Heart left ventricle (tissue), 16 donors: Measurements from ENCODE around the gene SLC33A1. TPM values are rescaled to one million over a fixed set of nuclear protein-coding genes. Genes with fewer than 3 reads are reported as not detected.
A peak's percentile ranks its signal among the peaks of the same experiment; 100 is the strongest.

ENCODE experiments used
- ATAC-seq, 4 donors: fragments of 200-7000 bp; cut with Tn5 transposase; one replicate each; pipeline ENCODE4 v1.9.1; 2020 to 2022; ENCODE audit warnings: moderate library complexity in 4 of 4, mild to moderate bottlenecking in 3 of 4, moderate number of reproducible peaks in 1 of 4
- DNase-seq, 5 donors: peaks; one replicate each; pipeline ENCODE4 v3.0.0-alpha.2; 2020
- H3K27ac ChIP-seq, 12 donors: fragments of 200-600 bp; sonication (generic) in 4 of 12; one replicate each; pipeline versions ENCODE4 v1.5.0 to v1.8.0; 2016 to 2022; ENCODE audit warnings: mild to moderate bottlenecking in 2 of 12
- H3K27me3 ChIP-seq, 9 donors: fragments of 200-600 bp; sonication (generic) in 2 of 9; one replicate each; pipeline versions ENCODE4 v1.5.1 to v1.8.0; 2016 to 2022; ENCODE audit warnings: mild to moderate bottlenecking in 3 of 9
- H3K36me3 ChIP-seq, 9 donors: fragments of 200-600 bp; sonication (generic) in 2 of 9; one replicate each; pipeline versions ENCODE4 v1.5.0 to v1.8.0; 2018 to 2022; ENCODE audit warnings: mild to moderate bottlenecking in 2 of 9
- H3K4me1 ChIP-seq, 12 donors: fragments of 200-600 bp; sonication (generic) in 4 of 12; one replicate each; pipeline versions ENCODE4 v1.5.0 to v1.8.0; 2016 to 2022; ENCODE audit warnings: mild to moderate bottlenecking in 3 of 12
- H3K4me3 ChIP-seq, 12 donors: fragments of 200-600 bp; sonication (generic) in 4 of 12; one replicate each; pipeline versions ENCODE4 v1.5.0 to v1.8.0; 2017 to 2022; ENCODE audit warnings: mild to moderate bottlenecking in 9 of 12, moderate library complexity in 4 of 12
- H3K9me3 ChIP-seq, 12 donors: fragments of 200-600 bp; sonication (generic) in 4 of 12; one replicate each; pipeline versions ENCODE4 v1.5.0 to v1.8.0; 2016 to 2022; ENCODE audit warnings: mild to moderate bottlenecking in 1 of 12
- POLR2A ChIP-seq, 2 donors: fragments of 450-650 bp; IDR thresholded peaks; one replicate each; pipeline ENCODE4 v1.6.1; 2017; ENCODE audit warnings: antibody characterized with exemption in 2 of 2, mild to moderate bottlenecking in 2 of 2, moderate library complexity in 2 of 2
- WGBS, 4 donors: extraction: QIAGEN DNeasy Blood & Tissue Kit in 2 of 4; methylation state at CpG; one replicate each; pipeline versions ENCODE4 v1.1.5 to v1.1.7; 2013 to 2018; 5-methylcytosine and 5-hydroxymethylcytosine counted together
- intact Hi-C, 10 donors: fragments of 100-400 bp; cut with DNase I; formaldehyde crosslinking; loops; one replicate each; pipeline versions ENCODE4 v1.11.1 to v1.14.2; 2022
- polyA plus RNA-seq, 2 donors: library from polyadenylated mRNA; stranded (reverse); fragments of 200-250 nt; gene quantifications; one replicate each; pipeline ENCODE4 v1.2.3, GENCODE V29; 2013
- total RNA-seq, 9 donors: library from RNA; depleted of rRNA in 2 of 9; stranded (reverse); fragments of >200 nt in 2 of 9; fragmentation: NEBNext Ultra II Directional in 3 of 9; extraction: Animal tissue kit (Norgen Biotek cat#: 25700) in 3 of 9; gene quantifications; one replicate each; pipeline versions ENCODE4 v1.1.0 to v1.2.4, GENCODE V29; 2016 to 2023
- TF ChIP-seq, protein P1 (sequence below), 12 donors: fragments of 200-600 bp; sonication (generic) in 4 of 12; IDR thresholded peaks; one replicate each; pipeline versions ENCODE4 v1.5.0 to v1.8.0; 2018 to 2022; ENCODE audit warnings: antibody characterized with exemption in 12 of 12, mild to moderate bottlenecking in 5 of 12
- donor health status: ischemic (EF 13 %, LVEDD 7.1; RV severe dilation, severe dysfunction).
- donor health status: healthy with polysubstance abuse.
- donor health status: DM: no; HTN: yes; CAD: no.
- donor health status: DM: no; HTN: no; CAD: no.
- donor health status: ischemic (EF 25% LVEDD 6.9; RV normal size, moderate dysfunction).
- donor health status: ischemic (EF 25% LVEDD 5.7; RV mildly dilated, moderate dysfunction).
- donor health status: healthy.
- donor health status: DM: yes; HTN: yes; CAD: no.
- donor health status: ischemic (EF 35%, LVEDD 5.7; RV mildly dilated, moderate dysfunction).
- donor health status: nonischemic (EF 11% LVEDD 7.7; RV severe dilation, severe dysfunction).
- donor health status: DM: yes; HTN: yes; CAD: no.
- donor health status: PGD.
- donor health status: ischemic (EF 29% LVEDD 5.4; RV normal size, mild dysfunction).
- donor health status: nonischemic (EF 23%, LVEDD 6.1; RV moderate dilation, normal function).

Gene SLC33A1
- total and polyA plus RNA-seq, 11 donors = 4.8 to 30.5 (median 21.6) TPM

- H3K27ac ChIP-seq = no peak overlapping the region
- intact Hi-C loops = loop anchor here in 2 of 10 donors (10.0 kb wide), 2 partner anchors 131 to 1551 kb away; partner anchors contain the start of genes DHX36 (in 1 of the 2) and PLCH1 (in 1 of the 2)
- H3K36me3 ChIP-seq = no peaks in the 10 kb centered on the region
- 43 to 49% (median 45%) methylated on average over 3 of the region's 3 CpGs for WGBS, 4 donors
- DNase-seq (no peak), ATAC-seq (no peak)
- no peak overlapping the region for H3K4me3 ChIP-seq
- H3K27me3 ChIP-seq = no peaks in the 10 kb centered on the region
- no peaks in the 10 kb centered on the region for H3K9me3 ChIP-seq
- TF ChIP-seq POLR2A (IDR thresholded peaks at IDR 0.05) = no peak
- TF ChIP-seq, protein P1, sequence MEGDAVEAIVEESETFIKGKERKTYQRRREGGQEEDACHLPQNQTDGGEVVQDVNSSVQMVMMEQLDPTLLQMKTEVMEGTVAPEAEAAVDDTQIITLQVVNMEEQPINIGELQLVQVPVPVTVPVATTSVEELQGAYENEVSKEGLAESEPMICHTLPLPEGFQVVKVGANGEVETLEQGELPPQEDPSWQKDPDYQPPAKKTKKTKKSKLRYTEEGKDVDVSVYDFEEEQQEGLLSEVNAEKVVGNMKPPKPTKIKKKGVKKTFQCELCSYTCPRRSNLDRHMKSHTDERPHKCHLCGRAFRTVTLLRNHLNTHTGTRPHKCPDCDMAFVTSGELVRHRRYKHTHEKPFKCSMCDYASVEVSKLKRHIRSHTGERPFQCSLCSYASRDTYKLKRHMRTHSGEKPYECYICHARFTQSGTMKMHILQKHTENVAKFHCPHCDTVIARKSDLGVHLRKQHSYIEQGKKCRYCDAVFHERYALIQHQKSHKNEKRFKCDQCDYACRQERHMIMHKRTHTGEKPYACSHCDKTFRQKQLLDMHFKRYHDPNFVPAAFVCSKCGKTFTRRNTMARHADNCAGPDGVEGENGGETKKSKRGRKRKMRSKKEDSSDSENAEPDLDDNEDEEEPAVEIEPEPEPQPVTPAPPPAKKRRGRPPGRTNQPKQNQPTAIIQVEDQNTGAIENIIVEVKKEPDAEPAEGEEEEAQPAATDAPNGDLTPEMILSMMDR (IDR thresholded peaks at IDR 0.05) = no peak
- H3K4me1 ChIP-seq = peaks cover 0 to 28% (median 18%) of the 10 kb centered on the region in 12 donors
Observed at GRCh38 chr3:155876037-155876436, 21.8 kb upstream of the SLC33A1 start.

DNA sequence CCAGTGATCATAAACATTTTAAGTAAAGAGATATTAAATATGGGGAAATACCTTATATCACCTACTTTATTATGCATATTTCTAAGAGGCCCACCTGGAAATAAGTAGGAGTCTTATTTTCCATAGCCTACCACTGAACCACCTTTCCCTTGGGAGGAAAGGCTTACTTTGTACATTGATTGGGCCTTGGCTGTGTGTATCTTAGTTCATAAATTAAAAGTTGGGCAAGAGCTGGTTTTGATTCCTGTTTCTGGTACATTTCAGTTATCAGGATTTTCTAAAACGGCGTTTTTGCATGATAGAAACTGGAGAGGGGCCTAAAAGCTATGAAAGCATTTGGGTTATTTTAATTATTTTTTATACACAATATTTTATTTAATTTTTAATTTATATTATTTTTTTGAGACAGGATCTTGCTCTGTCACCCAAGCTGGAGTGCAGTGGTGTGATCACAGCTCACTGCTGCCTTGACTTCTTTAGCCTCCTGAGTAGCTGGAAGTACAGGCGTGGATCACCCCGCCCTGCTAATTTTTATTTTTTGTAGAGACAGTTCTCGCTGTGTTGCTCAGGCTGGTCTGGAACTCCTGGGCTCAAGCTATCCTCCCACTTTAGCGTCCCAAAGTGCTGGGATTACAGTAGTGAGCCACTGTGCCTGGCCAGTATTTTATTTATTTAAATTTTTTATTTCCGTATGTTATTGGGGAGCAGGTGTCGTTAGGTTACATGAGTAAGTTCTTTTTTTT is 18.8 kb upstream of the SLC33A1 start:
- Histone ChIP-seq H3K9me3 (no peaks in the 10 kb centered on the region), H3K4me1 (peaks cover 0 to 33% (median 24%) of the 10 kb centered on the region in 12 donors), H3K27me3 (no peaks in the 10 kb centered on the region), H3K27ac (peak overlapping the region in 1 of 12 donors; percentile 5), H3K36me3 (no peaks in the 10 kb centered on the region), H3K4me3 (no peak overlapping the region)
- DNase-seq (no peak), ATAC-seq (no peak)
- WGBS, 4 donors = 88 to 89% (median 89%) methylated on average over 8 of the region's 8 CpGs
- intact Hi-C loops = loop anchor here in 2 of 10 donors (5.0 to 10.0 kb wide), 4 partner anchors 66 to 1548 kb away; partner anchors contain the start of genes C3orf33 (in 1 of the 2), DHX36 (in 1 of the 2) and PLCH1 (in 1 of the 2)
- TF ChIP-seq POLR2A (IDR thresholded peaks at IDR 0.05) = no peak
- TF ChIP-seq, protein P1 (IDR thresholded peaks at IDR 0.05) = no peak

GRCh38 chr3:155871746-155872158 is 17.5 kb upstream of the SLC33A1 start:
- no peak for TF ChIP-seq POLR2A (IDR thresholded peaks at IDR 0.05)
- Histone ChIP-seq H3K4me3 (peak overlapping the region; percentile 71 to 100 (median 96)), H3K36me3 (no peaks in the 10 kb centered on the region), H3K9me3 (no peaks in the 10 kb centered on the region), H3K4me1 (peaks cover 0 to 33% (median 24%) of the 10 kb centered on the region in 12 donors), H3K27ac (peak overlapping the region in 11 of 12 donors; percentile 87 to 99 (median 95)), H3K27me3 (no peaks in the 10 kb centered on the region)
- 0 to 1% (median 0%) methylated on average over 18 to 19 of the region's 19 CpGs for WGBS, 4 donors
- no peak for ATAC-seq
- no peak for DNase-seq
- intact Hi-C loops = loop anchor here in 8 of 10 donors (2.0 to 10.0 kb wide), 6 partner anchors 17 to 1547 kb away; partner anchors contain the start of genes C3orf33 (in 4 of the 8), SLC33A1 (in 3 of the 8), DHX36 (in 1 of the 8) and PLCH1 (in 1 of the 8)

DNA sequence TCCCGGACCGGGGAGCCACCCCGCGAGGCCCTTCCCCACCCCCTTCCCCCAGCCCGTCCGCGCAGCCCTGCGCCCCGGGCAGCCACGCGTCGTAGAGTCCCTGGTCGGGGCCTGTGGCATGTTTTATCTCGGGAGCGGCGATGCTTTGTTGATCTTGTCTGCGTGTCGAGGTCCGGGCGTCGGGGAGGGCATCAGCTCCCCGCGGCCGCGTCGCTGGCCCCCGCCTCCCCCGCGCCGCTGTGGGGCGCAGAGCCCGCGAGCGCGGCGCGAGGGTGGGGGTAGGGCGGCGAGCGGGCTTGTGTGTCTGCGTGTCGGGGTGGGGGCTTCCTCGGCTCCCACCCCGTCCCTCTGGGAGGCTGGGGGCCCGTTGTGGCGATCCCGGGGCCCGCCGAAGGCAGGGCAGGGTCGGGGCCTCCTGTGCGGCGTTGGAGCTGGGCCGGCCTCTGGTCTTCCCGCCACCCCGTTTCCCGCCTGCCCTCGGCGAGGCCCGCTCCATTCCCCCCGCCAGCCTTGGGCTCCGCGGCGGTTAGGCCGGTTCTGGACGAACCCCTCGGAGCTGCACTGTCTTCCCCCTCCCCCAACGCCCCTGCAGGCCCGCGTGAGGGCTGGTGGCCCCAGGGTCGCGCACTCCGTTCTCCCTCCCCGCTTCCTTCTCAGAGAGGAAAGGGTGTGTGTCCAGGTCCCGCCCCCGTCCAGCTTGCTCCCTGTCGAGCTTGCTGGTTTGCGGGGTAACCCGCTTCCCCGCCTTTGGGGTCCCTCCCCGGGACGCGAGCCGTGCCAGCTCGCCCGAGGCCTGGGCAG is 16.9 kb upstream of the SLC33A1 start:
- H3K27me3 ChIP-seq = no peaks in the 10 kb centered on the region
- H3K36me3 ChIP-seq = no peaks in the 10 kb centered on the region
- peaks cover 0 to 33% (median 21%) of the 10 kb centered on the region in 12 donors for H3K4me1 ChIP-seq
- TF ChIP-seq, protein P1 (IDR thresholded peaks at IDR 0.05) = no peak
- TF ChIP-seq POLR2A (IDR thresholded peaks at IDR 0.05) = no peak
- ATAC-seq = peak in 3 of 4 donors; percentile 31 to 47 (median 45)
- WGBS, 4 donors = 0 to 1% (median 0%) methylated on average over 31 to 85 of the region's 85 CpGs
- intact Hi-C loops = loop anchor here in 9 of 10 donors (1.0 to 10.0 kb wide), 8 partner anchors 16 to 1546 kb away; partner anchors contain the start of genes SLC33A1 (in 6 of the 9), C3orf33 (in 5 of the 9), DHX36 (in 1 of the 9) and PLCH1 (in 1 of the 9)
- H3K27ac ChIP-seq = peak overlapping the region; percentile 52 to 99 (median 94)
- DNase-seq = peak; percentile 57 to 81 (median 65)
- H3K4me3 ChIP-seq = peak overlapping the region; percentile 71 to 100 (median 96)
- no peaks in the 10 kb centered on the region for H3K9me3 ChIP-seq
